ENCODE measurements around the gene AGBL1. TPM values are rescaled to one million over a fixed set of nuclear protein-coding genes. Genes with fewer than 3 reads are reported as not detected.

AGBL1 gene
- total RNA-seq, 1 donor from 2014 or later = not detected

DNA sequence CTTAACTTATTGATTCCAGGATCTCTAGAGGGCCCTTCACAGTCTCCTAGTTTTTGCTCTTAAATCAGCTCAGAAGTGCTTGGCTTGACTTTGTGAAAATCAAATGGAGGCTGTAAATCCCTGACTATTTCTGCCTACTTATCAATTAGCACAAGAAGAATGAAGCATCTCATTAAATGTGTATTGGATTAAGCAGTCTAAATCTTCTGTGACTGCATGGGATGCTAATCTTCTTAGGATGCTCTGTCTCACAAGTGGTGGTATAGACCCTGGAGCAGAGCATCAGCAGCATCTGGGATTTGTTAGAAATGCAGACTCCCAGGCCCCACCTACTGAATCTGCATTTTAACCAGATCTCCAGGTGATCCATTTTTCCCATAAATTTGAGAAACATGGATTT, 488.7 kb downstream of the AGBL1 start:
- no peaks in the 10 kb centered on the region for H3K36me3 Mint-ChIP-seq (ENCODE audit: unreplicated experiment)
- TF ChIP-seq, protein P1, sequence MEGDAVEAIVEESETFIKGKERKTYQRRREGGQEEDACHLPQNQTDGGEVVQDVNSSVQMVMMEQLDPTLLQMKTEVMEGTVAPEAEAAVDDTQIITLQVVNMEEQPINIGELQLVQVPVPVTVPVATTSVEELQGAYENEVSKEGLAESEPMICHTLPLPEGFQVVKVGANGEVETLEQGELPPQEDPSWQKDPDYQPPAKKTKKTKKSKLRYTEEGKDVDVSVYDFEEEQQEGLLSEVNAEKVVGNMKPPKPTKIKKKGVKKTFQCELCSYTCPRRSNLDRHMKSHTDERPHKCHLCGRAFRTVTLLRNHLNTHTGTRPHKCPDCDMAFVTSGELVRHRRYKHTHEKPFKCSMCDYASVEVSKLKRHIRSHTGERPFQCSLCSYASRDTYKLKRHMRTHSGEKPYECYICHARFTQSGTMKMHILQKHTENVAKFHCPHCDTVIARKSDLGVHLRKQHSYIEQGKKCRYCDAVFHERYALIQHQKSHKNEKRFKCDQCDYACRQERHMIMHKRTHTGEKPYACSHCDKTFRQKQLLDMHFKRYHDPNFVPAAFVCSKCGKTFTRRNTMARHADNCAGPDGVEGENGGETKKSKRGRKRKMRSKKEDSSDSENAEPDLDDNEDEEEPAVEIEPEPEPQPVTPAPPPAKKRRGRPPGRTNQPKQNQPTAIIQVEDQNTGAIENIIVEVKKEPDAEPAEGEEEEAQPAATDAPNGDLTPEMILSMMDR (IDR thresholded peaks at IDR 0.05) = no peak
- no peak overlapping the region for H3K27ac Mint-ChIP-seq (ENCODE audit: unreplicated experiment)
- no peak overlapping the region for H3K4me3 Mint-ChIP-seq (ENCODE audit: unreplicated experiment)
- H3K27me3 Mint-ChIP-seq (ENCODE audit: unreplicated experiment) = no peaks in the 10 kb centered on the region
- peaks cover 38% of the 10 kb centered on the region for H3K9me3 Mint-ChIP-seq (ENCODE audit: unreplicated experiment)
- no peak for DNase-seq (ENCODE audit: extremely low spot score, unreplicated experiment)
- H3K4me1 Mint-ChIP-seq (ENCODE audit: unreplicated experiment) = no peaks in the 10 kb centered on the region

DNA sequence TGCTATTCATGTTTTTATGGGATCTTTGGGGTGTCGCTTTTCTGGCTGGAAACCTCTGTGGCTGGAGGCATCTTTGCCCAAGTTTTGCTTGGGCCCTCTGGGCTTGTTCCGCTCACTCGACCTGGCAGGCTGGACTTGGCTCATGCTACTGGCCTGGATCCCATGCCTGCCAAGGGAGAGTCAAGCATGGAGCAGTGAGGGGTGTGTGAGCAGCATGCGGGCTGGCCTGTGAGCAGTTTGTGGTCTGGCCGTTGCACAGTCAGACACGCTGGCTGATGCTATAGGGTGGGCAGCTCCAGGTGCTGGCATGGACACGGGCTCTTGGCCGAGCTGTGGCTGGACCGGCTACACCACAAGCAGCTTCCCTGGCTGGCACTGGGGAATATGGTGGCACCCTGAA, 491.1 kb downstream of the AGBL1 start:
- Mint-ChIP-seq H3K4me1 (ENCODE audit: unreplicated experiment) (no peaks in the 10 kb centered on the region), H3K9me3 (ENCODE audit: unreplicated experiment) (peaks cover 45% of the 10 kb centered on the region), H3K4me3 (ENCODE audit: unreplicated experiment) (no peak overlapping the region), H3K27ac (ENCODE audit: unreplicated experiment) (no peak overlapping the region), H3K36me3 (ENCODE audit: unreplicated experiment) (no peaks in the 10 kb centered on the region), H3K27me3 (ENCODE audit: unreplicated experiment) (no peaks in the 10 kb centered on the region)
- TF ChIP-seq, protein P1 (IDR thresholded peaks at IDR 0.05) = no peak
- DNase-seq (ENCODE audit: extremely low spot score, unreplicated experiment) = no peak

DNA sequence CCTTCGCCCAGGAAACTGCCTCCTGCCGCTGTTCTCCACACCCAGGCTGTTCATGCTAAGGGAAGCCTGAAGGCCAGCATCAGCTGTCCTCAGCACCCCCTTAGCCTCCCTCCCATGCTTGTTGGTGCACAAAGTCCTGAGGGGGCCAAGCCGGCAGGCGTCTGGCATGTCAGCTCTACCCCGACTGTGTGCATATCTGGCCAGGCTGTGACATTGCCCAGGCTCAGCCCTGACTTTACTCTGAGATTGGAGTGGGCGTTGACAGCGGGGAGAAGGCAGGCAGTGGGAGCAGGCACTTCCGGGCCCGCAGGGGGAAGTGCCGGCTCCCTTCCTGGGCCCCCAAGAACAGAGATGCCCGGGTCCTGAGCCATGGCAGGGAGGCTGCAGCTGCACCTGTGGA, 492.2 kb downstream of the AGBL1 start:
- Mint-ChIP-seq H3K36me3 (ENCODE audit: unreplicated experiment) (no peaks in the 10 kb centered on the region), H3K4me1 (ENCODE audit: unreplicated experiment) (no peaks in the 10 kb centered on the region), H3K27me3 (ENCODE audit: unreplicated experiment) (no peaks in the 10 kb centered on the region), H3K27ac (ENCODE audit: unreplicated experiment) (no peak overlapping the region), H3K4me3 (ENCODE audit: unreplicated experiment) (no peak overlapping the region), H3K9me3 (ENCODE audit: unreplicated experiment) (peaks cover 46% of the 10 kb centered on the region)
- no peak for DNase-seq (ENCODE audit: extremely low spot score, unreplicated experiment)
- TF ChIP-seq, protein P1 (IDR thresholded peaks at IDR 0.05) = no peak

DNA sequence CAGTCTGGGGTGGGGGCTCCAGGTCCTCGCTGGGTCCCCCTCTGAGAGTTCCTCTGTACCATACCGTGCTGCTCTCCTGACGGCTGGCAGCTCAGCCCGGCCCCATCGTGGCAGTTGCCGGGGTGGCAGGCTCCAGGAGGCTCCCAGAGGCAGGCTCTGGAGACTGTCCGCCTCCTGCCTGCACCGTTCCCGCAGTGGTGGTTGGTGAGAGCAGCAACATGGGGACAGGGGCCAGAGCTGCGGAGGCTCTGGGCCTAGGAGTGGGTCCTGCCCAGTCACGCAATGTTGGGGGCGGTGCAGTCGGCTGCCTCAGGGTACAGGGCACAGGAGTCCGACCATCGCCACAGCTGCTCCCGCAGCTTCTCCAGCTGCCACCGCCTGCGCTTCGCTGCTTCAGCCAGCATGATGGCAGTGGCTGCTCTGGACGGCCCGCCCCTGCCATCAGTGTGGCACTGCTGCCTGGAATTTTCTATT, 492.7 kb downstream of the AGBL1 start:
- DNase-seq (ENCODE audit: extremely low spot score, unreplicated experiment) = no peak
- Mint-ChIP-seq H3K4me1 (ENCODE audit: unreplicated experiment) (no peaks in the 10 kb centered on the region), H3K9me3 (ENCODE audit: unreplicated experiment) (peaks cover 47% of the 10 kb centered on the region), H3K27me3 (ENCODE audit: unreplicated experiment) (no peaks in the 10 kb centered on the region), H3K36me3 (ENCODE audit: unreplicated experiment) (no peaks in the 10 kb centered on the region), H3K27ac (ENCODE audit: unreplicated experiment) (no peak overlapping the region), H3K4me3 (ENCODE audit: unreplicated experiment) (no peak overlapping the region)
- TF ChIP-seq, protein P1 (IDR thresholded peaks at IDR 0.05) = no peak

DNA sequence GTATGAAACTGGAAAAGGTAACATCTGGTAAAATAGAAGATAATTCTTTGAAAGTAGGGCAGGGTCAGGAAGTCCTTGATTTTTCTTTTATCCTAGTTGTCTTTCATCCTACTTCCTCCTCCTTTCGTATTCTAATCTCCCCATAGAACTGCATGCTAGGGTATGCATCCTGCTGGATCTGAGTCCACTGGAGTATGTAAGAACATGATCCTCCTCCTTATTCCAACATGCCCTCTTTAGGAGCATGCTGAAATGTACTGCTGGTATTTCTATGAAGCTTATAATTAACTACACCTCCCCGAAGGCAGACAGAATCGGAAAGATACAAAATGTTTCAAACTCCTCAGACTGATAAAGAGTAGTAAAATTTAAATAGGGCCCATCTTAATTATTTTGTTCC, 493.8 kb downstream of the AGBL1 start:
- Mint-ChIP-seq H3K9me3 (ENCODE audit: unreplicated experiment) (peaks cover 42% of the 10 kb centered on the region), H3K4me1 (ENCODE audit: unreplicated experiment) (no peaks in the 10 kb centered on the region), H3K4me3 (ENCODE audit: unreplicated experiment) (no peak overlapping the region), H3K27ac (ENCODE audit: unreplicated experiment) (no peak overlapping the region), H3K36me3 (ENCODE audit: unreplicated experiment) (no peaks in the 10 kb centered on the region), H3K27me3 (ENCODE audit: unreplicated experiment) (no peaks in the 10 kb centered on the region)
- DNase-seq (ENCODE audit: extremely low spot score, unreplicated experiment) = no peak
- TF ChIP-seq, protein P1 (IDR thresholded peaks at IDR 0.05) = no peak

Data from osteocyte (in vitro differentiated cells).